Progenitor cell of endocrine pancreas (in vitro differentiated cells): ENCODE results near the gene DPP7. TPM values are rescaled to one million over a fixed set of nuclear protein-coding genes. Genes with fewer than 3 reads are reported as not detected.
A peak's percentile ranks its signal among the peaks of the same experiment; 100 is the strongest.

ENCODE experiments used
- DNase-seq: peaks from one replicate; pipeline ENCODE4 v3.0.0; 2021; ENCODE audit warnings: low spot score; ENCODE audit not compliant: unreplicated experiment
- H3K27ac Mint-ChIP-seq: 2 replicates; pipeline ENCODE4 v1.8.0; 2021; ENCODE audit warnings: mild to moderate bottlenecking, moderate library complexity, mixed read lengths
- H3K27me3 Mint-ChIP-seq: 2 replicates; pipeline ENCODE4 v1.8.0; 2021; ENCODE audit warnings: mixed read lengths
- H3K36me3 Mint-ChIP-seq: 2 replicates; pipeline ENCODE4 v1.8.0; 2022; ENCODE audit warnings: mixed read lengths; ENCODE audit not compliant: insufficient read depth
- H3K4me1 Mint-ChIP-seq: 2 replicates; pipeline ENCODE4 v1.8.0; 2021; ENCODE audit warnings: low read depth, mixed read lengths
- H3K4me3 Mint-ChIP-seq: 2 replicates; pipeline ENCODE4 v1.8.0; 2021; ENCODE audit warnings: low read depth, mild to moderate bottlenecking, moderate library complexity, mixed read lengths
- H3K9me3 Mint-ChIP-seq: 2 replicates; pipeline ENCODE4 v1.8.0; 2021; ENCODE audit warnings: low read depth, mixed read lengths
- total RNA-seq: library from RNA; stranded (reverse); gene quantifications from 2 replicates; pipeline ENCODE4 v1.2.1, GENCODE V29; 2021
- TF ChIP-seq, protein P1 (sequence below): fragments of 200-600 bp; sonication (generic); IDR thresholded peaks from one replicate; pipeline ENCODE4 v1.5.0; 2021; ENCODE audit warnings: antibody characterized with exemption, mild to moderate bottlenecking; ENCODE audit not compliant: unreplicated experiment

The DPP7 gene
- total RNA-seq, 1 donor from 2014 or later: 39.2 TPM

DNA sequence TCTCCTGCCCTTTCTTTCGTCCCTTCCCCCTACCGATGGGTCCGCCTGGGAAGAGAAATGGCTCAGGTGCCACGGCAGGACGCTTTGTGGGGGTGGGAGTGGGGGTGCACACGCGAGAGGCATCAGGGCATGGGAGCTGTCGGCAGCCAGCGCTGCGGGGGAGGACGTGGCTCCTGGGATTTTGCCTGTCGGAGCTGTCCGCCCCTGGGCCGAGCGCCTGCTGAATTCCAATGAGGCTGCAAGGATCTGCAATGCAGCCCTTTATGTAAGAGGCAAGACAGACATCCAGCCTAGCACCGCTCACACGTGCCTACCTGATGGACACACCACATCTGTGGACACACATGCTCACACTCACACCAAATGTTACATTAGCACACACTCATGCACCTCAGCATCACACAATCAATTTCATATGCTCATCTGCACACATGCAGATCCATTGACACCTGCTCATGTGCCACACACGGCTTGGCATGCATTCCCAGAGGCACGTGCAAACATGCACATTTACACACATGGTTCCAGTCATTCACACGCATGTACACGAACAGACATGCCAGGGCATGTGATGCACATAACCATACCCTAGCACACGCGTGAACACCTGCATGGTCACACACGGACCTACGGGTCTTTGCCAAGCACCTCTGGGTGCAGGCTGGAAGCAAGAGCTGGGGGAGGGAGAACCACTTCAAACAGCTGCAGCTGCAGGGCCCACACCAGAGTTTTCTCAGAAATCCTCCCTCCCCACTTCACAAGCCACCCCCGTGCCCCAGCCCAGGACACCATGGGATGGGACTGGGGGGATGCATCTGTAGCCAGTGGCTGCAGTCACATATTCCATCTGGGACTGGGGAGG lies 25.8 kb upstream of the DPP7 start:
- Mint-ChIP-seq H3K36me3 (no peaks in the 10 kb centered on the region), H3K4me3 (no peak overlapping the region), H3K27me3 (peaks cover 75% of the 10 kb centered on the region), H3K9me3 (no peaks in the 10 kb centered on the region), H3K27ac (no peak overlapping the region), H3K4me1 (no peaks in the 10 kb centered on the region)
- TF ChIP-seq, protein P1, sequence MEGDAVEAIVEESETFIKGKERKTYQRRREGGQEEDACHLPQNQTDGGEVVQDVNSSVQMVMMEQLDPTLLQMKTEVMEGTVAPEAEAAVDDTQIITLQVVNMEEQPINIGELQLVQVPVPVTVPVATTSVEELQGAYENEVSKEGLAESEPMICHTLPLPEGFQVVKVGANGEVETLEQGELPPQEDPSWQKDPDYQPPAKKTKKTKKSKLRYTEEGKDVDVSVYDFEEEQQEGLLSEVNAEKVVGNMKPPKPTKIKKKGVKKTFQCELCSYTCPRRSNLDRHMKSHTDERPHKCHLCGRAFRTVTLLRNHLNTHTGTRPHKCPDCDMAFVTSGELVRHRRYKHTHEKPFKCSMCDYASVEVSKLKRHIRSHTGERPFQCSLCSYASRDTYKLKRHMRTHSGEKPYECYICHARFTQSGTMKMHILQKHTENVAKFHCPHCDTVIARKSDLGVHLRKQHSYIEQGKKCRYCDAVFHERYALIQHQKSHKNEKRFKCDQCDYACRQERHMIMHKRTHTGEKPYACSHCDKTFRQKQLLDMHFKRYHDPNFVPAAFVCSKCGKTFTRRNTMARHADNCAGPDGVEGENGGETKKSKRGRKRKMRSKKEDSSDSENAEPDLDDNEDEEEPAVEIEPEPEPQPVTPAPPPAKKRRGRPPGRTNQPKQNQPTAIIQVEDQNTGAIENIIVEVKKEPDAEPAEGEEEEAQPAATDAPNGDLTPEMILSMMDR: no peak
- no peak for DNase-seq

DNA sequence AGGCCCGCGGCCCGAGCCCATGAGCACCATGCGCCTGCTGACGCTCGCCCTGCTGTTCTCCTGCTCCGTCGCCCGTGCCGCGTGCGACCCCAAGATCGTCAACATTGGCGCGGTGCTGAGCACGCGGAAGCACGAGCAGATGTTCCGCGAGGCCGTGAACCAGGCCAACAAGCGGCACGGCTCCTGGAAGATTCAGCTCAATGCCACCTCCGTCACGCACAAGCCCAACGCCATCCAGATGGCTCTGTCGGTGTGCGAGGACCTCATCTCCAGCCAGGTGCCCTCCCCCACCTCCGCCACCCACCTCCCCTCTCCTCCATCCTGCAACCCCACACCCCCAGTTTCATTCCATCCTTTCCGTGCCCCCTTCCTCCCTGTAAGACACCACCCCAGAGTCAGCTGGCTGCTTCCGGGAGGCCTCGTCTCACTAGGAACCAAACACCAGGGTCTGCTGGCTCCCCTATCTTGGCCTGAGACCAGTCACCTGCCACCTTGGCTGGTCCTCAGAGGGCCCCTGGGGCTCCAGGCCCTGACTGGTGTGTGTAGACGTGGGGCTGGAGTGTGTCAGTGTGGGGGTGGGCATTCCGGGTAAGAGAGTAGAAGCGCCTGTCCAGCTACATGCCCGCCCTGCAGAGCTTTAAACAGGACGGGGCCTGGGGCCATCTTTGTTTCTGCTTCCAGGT lies 25.1 kb upstream of the DPP7 start:
- no peak overlapping the region for H3K4me3 Mint-ChIP-seq
- H3K27ac Mint-ChIP-seq: no peak overlapping the region
- H3K9me3 Mint-ChIP-seq: no peaks in the 10 kb centered on the region
- peaks cover 81% of the 10 kb centered on the region for H3K27me3 Mint-ChIP-seq
- TF ChIP-seq, protein P1: no peak
- no peaks in the 10 kb centered on the region for H3K4me1 Mint-ChIP-seq
- no peak for DNase-seq
- no peaks in the 10 kb centered on the region for H3K36me3 Mint-ChIP-seq

- TF ChIP-seq, protein P1: no peak
- H3K4me3 Mint-ChIP-seq: no peak within 1 kb of the TSS
- no peaks in the 10 kb centered on the region for H3K36me3 Mint-ChIP-seq
- no peaks in the 10 kb centered on the region for H3K4me1 Mint-ChIP-seq
- H3K27ac Mint-ChIP-seq: no peak within 1 kb of the TSS
- H3K27me3 Mint-ChIP-seq: peaks cover 82% of the 10 kb centered on the region
- no peaks in the 10 kb centered on the region for H3K9me3 Mint-ChIP-seq
- DNase-seq: peak; percentile 56
These were observed 24.4 kb upstream of the DPP7 start, which contains the start of gene GRIN1 for GRCh38 chr9:137138722-137139467. TSS of gene GRIN1 (plus strand) at chr9:137139154. CDS start at chr9:137139487, 333 bp downstream.

GRCh38 chr9:137138058-137138721 lies 23.7 kb upstream of the DPP7 start:
- H3K9me3 Mint-ChIP-seq: no peaks in the 10 kb centered on the region
- TF ChIP-seq, protein P1: no peak
- peaks cover 76% of the 10 kb centered on the region for H3K27me3 Mint-ChIP-seq
- no peak overlapping the region for H3K27ac Mint-ChIP-seq
- H3K4me3 Mint-ChIP-seq: no peak overlapping the region
- DNase-seq: no peak
- H3K4me1 Mint-ChIP-seq: no peaks in the 10 kb centered on the region
- no peaks in the 10 kb centered on the region for H3K36me3 Mint-ChIP-seq
